Measurements from ENCODE around the gene PABPN1. TPM values are rescaled to one million over a fixed set of nuclear protein-coding genes. Genes with fewer than 3 reads are reported as not detected.
"Not testable (repeated sequence)": the region's sequence is repeated elsewhere in the genome, so short reads cannot be mapped to it uniquely, and the experiment has no call there.

The PABPN1 gene, protein sequence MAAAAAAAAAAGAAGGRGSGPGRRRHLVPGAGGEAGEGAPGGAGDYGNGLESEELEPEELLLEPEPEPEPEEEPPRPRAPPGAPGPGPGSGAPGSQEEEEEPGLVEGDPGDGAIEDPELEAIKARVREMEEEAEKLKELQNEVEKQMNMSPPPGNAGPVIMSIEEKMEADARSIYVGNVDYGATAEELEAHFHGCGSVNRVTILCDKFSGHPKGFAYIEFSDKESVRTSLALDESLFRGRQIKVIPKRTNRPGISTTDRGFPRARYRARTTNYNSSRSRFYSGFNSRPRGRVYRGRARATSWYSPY
- 100 to 1,000 TPM; 294 to 299 TPM for total RNA-seq

DNA sequence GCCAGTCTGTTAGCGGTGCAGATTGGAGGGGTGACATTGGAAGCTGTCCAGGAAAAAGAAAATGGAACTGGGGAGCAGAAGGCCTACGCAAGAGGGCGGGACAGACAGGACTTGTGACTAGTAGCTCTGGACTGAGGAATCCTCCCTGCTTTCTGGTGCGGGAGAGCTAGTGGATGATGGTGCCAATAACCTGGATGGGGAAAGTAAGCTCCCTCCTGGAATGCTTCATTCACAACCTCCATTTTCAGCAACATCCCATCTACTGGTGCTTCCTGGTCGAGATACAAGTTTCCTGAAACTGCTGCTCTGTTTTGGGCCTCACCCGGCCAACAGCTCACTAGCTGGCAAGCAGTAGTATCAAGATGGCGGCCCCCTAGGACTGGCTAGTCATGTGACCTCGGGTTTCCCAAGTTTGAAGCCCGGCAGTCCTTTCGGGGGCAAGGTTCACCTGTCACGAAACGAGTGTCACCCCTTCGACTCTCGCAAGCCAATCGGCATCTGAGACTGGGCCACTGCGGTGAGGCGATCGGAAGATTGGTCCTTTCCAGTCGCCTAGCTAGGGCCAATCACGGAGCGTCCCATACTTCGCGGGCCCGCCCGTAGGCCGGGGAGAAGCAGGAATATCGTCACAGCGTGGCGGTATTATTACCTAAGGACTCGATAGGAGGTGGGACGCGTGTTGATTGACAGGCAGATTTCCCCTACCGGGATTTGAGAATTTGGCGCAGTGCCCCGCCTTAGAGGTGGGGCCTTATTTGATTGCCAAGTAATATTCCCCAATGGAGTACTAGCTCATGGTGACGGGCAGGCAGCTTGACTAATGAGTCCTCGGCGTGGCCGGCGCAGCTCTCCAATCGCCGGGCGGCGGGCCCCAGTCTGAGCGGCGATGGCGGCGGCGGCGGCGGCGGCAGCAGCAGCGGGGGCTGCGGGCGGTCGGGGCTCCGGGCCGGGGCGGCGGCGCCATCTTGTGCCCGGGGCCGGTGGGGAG is at the start of gene PABPN1:
Gene PABPN1, plus strand, starts transcription at position 874 of the 988 bp plus-strand sequence. Its CDS starts 13 bp downstream, at position 887.
- POLR2A ChIA-PET = interaction anchor here (0.6 to 2.9 kb wide), 11 partner anchors 10 to 240 kb away, joined by 3 to 73 read pairs (median 7); partner anchors contain the start of genes ACIN1, BCL2L2, C14orf119 and HOMEZ

DNA sequence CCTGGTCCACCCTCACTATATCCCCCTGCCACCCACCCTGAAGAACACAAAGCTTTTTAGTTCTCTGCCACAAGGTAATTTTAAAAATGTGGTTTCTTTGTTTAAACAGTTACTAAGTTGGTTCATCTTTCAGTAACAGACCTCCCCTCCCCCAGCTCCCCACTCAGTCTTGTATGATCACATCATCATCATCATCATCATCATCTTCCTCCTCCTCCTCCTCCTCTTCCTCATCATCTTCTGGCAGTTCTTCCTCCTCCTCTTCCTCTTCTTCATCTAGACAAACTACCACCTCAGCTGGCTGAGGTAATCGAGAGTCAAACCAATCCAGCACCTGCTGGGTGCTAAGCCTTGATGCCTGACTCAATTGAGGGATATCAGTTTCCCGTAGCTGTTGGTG is 45.8 kb upstream of the PABPN1 start:
- ChIA-PET CTCF (interaction anchor here (0.8 kb wide), 1 partner anchor 19 kb away, joined by 5 read pairs; no protein-coding TSS in a partner anchor), POLR2A (no interaction called here)

More for the DNA sequence above, at the start of gene PABPN1:
- CTCF ChIA-PET = interaction anchor here (0.5 to 7.1 kb wide), 8 partner anchors 8 to 200 kb away, joined by 3 to 47 read pairs (median 5); partner anchors contain the start of genes HOMEZ and PPP1R3E

DNA sequence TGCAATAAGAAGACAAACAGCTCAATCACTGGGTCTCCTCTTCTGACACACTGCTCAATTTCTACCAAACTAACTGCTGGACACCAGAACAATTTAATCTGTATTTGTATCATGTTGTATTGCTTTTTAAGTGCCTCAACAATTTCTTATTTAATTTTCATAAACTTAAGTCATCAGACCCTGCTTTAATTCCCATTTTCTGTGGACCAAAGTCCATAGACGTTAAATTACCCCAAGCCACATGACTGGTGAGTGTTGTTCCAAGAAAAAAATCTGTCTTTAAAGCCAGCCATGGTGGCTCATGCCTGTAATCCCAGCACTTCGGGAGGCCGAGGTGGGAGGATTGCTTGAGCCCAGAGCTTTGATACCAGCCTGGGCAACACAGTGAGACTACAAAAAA is 44.1 kb upstream of the PABPN1 start:
- ChIA-PET CTCF (interaction anchor here (1.3 kb wide), 2 partner anchors 15 to 18 kb away, joined by 4 read pairs; no protein-coding TSS in a partner anchor), POLR2A (no interaction called here)

DNA sequence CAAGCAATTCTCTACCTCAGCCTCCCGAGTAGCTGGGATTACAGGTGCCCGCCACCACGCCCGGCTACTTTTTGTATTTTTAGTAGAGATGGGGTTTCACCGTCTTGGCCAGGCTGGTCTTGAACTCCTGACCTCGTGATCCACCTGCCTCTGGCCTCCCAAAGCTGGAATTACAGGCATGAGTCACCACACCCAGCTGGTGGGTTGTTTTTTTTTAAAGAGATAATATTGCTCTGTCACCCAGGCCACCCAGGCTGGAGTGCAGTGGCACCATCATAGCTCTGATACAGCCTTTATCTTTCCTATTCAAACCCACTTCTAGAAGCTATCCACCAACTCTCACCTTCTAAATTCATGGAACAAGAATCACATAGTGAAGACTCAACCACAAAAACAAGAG is 43.3 kb upstream of the PABPN1 start:
- POLR2A ChIA-PET = not testable (repeated sequence)

DNA sequence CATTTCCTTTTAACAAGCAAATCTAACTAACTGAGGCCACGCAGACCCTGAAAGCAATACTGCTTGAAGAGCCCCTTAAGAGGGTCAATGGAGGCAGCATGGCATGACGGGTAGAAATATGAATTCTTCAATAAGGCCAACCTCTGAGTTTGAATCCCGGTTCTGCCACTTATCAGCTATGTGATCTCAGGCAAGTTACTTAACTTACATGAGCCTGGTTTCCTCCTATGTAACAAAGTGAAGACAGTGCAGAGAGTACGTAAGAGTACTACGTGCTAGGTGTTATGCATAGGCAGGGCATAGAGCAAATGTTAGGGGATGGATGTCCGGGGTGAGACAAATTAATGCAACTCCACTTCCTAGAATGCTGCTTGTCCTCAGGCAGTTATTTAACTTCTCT is 40.0 kb upstream of the PABPN1 start:
- POLR2A ChIA-PET = no interaction called here
- CTCF ChIA-PET = no interaction called here

More for the DNA sequence above, 43.3 kb upstream of the PABPN1 start:
- CTCF ChIA-PET = not testable (repeated sequence)

DNA sequence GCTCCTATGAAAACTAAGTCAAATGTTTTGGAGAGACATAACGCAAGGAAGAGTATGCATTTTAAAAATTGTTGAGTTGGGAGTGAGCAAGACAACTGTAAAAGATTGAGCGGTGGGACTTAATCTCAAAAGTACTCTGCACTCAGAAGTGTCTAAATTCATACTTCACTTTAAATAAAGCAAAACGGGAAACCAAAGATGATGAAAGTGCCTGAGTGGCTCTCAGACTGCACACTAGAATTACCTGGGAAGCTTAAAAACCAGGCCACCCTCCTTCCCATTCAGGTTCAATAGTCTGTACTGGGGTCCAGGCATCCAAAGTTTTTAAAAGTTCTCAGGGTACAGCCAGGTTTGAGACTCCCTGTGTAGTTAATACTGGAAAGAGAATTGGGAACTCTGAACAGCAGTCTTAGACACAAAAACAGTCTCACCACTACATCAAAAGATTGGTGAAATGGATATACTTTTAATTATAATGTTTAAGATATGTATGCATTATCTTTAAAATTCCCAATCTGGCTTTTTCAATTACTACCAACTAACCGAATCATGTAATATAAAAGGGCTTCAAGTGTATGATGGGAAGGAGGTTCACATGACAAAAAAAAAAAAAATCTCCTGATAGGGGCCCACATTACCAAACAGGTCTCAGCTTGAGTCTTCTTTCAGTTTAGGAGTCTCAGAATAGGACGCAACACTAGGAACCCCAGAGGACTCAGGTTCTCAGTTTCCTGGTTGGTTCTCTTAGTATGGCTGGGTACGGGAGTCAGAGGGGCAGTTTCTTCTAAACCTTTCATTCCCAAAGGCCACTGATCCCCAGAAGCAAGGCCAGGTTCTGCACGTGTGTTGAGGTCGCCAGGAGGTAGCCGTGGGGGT is 36.4 kb upstream of the PABPN1 start:
- CTCF ChIA-PET = interaction anchor here (2.2 to 2.4 kb wide), 2 partner anchors 10 to 37 kb away, joined by 10 to 13 read pairs; partner anchors contain the start of gene PABPN1
- POLR2A ChIA-PET = interaction anchor here (0.7 to 2.3 kb wide), 5 partner anchors 17 to 997 kb away, joined by 3 to 19 read pairs (median 7); partner anchors contain the start of genes PABPN1, PPP1R3E and RNF212B

DNA sequence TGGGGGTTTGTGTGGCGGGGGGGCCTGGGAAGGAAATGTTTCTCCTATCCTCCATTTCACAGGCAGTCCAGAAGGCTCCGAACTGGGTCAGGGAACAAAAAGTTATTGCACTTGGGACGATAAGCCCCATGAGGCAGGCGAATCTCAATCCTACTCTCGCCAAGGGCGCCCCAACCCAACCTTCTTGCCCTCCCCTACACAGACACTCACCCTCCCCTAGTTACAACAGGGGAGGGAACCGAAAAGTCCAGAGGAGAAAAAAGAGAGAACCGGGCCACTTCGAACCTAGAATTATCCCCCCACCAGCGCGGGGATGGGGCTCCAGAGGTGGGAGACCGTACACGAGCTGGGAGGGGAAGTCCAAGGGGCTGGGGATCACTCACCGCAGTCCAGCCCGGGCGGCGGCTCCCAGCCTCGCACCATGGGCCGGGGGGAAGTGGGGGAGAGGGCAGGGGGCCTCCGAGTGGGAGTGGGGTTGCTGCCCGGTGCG is 35.7 kb upstream of the PABPN1 start:
- CTCF ChIA-PET = interaction anchor here (1.5 to 2.4 kb wide), 3 partner anchors 9 to 36 kb away, joined by 8 to 13 read pairs (median 10); partner anchors contain the start of gene PABPN1
- POLR2A ChIA-PET = interaction anchor here (0.7 to 2.3 kb wide), 4 partner anchors 16 to 998 kb away, joined by 4 to 19 read pairs (median 8); partner anchors contain the start of genes PABPN1 and RNF212B

DNA sequence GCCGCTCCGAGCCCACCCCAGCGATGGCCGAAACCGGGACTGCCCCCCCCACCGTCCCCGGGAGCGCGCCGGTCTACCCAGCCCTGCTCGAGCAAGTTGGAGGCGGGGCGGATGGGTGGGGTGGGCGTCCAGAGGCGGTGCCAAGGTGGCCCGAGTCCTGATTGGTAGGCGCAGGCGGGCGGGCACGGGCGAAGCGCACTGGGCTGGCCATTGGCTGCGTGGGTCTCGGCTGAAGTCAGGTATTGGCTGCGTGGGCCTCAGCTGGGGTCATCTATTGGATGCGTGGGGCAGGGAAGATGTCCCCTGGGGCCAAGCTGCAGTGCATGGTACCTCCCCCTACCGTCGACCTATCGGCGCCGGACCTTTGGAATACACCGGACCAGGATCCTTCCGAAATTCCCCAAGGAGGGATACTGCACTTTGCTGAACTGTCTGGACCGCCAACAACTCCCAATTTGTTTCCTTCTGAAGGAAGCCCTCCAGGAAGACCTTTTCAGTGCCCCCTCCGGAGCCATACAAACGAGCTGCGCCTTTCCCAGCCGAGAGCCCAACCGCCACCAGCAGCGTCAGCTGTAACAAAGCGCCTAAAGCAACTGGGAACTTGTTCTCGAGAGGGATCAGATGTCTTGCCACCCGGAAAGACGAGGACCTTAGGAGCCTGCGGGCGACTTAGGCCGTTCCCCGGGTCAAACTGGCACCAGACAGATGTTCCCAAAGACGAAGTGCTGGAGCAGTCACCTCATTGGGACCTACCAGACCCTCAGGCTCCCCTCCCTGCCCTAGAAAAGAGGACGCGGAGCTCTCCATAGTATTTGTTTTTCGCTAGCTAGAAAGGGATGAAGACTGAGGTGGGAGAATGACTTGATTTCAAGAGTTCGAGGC is 35.0 kb upstream of the PABPN1 start, which contains the start of gene HOMEZ:
Gene HOMEZ, minus strand, starts transcription at position 113 of the 882 bp plus-strand sequence. CDS start 180 bp downstream, outside the sequence.
- CTCF ChIA-PET = interaction anchor here (1.1 to 2.4 kb wide), 4 partner anchors 8 to 35 kb away, joined by 3 to 13 read pairs (median 9); partner anchors contain the start of gene PABPN1
- POLR2A ChIA-PET = interaction anchor here (0.5 to 2.3 kb wide), 8 partner anchors 8 to 998 kb away, joined by 3 to 19 read pairs (median 4); partner anchors contain the start of genes PABPN1 and PPP1R3E

DNA sequence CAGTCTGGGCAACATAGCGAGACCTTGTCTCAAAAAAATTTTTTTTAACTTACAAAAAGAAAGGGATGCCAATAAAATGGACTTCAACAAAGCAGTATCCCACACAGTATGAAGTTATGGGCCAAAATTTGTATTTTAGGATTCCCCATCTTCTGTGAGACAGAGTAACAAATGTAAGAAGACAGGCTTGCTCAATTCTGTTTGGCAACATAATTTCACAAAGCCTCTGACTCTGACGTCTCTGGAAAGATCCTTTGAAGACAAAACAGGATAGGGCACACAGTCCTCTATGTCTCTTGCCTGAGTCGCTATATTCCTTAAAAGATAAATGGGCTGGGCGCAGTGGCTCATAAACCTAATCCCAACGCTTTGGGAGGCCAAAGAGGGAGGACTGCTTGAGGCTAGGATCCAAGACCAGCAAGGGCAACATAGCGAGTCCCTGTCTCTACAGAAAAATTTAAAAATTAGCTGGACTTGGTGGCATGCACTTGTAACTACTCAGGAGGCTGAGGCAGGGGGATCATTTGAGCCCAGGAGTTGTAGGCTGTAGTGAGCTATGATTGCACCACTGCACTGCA is 34.3 kb upstream of the PABPN1 start:
- CTCF ChIA-PET = interaction anchor here (1.1 to 2.4 kb wide), 4 partner anchors 8 to 35 kb away, joined by 3 to 13 read pairs (median 9); partner anchors contain the start of gene PABPN1
- POLR2A ChIA-PET = interaction anchor here (0.5 to 2.3 kb wide), 6 partner anchors 8 to 280 kb away, joined by 3 to 19 read pairs (median 4); partner anchors contain the start of genes PABPN1 and PPP1R3E

DNA sequence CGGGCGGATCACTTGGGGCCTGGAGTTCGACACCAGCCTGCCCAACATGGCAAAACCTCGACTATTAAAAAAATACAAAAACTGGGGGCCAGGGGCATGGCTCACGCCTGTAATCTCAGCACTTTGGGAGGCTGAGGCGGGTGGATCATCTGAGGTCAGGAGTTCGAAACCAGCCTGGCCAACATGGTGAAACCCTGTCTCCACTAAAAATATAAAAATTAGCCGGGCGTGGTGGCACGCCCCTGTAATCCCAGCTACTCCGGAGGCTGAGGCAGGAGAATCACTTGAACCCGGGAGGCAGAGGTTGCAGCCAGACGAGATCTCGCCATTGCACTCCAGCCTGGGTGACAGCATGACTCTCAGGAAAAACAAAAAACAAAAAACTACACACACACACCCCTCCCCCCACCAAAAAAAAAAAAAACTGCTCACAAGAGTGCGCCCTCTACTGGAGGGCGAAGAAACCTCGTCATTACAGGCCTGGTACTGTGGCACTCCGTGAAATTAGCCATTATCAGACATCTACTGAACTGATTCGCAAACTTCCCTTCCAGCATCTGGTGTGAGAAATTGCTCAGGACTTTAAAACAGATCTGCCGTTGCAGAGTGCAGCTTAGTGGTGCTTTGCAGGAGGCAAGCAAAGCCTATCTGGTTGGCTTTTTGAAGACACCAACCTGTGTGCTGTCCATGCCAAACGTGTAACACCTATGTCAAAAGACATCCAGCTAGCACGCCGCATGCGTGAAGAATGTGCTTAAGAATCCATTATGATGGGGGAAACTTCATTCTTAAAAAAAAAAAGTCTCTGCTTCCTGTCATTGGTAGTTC is 26.3 kb upstream of the PABPN1 start:
- POLR2A ChIA-PET = interaction anchor here (0.5 to 2.0 kb wide), 3 partner anchors 8 to 31 kb away, joined by 5 to 8 read pairs (median 6); partner anchors contain the start of gene PABPN1

DNA sequence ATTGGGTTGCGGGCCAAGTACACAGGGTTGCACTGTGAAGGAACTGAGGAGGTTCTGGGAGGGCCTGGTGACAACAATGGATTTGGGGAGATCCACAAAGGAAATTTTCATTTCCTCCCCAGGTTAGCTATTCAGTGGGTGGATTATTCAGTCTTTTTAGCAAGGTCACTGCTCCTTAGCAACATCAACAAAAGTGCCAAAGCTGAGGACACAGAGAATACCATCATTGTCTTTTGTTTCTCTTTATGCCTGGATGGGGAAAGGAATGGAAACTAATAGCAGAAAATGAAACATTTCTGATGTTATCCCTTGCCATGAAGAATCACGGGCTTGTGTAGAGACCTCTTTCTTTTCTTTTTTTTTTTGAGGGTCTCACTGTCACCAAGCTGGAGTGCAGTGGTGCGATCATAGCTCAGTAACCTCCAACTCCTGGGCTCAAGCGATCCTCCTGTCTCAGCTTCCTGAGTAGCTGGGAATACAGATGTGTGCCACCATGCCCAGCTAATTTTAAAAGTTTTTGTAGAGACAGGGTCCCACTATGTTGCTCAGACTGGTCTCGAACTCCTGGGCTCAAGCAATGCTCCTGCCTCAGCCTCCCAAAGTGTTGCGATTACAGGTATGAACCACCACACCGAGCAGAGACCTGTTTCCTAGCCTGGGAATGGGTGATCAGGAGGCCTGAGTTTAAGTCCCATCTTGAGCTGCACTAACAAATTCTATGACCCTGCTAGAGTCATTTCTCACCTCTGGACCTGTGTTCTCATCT is 25.1 kb upstream of the PABPN1 start:
- CTCF ChIA-PET = interaction anchor here (0.9 to 1.2 kb wide), 3 partner anchors 10 to 175 kb away, joined by 3 to 4 read pairs (median 3); no protein-coding TSS in a partner anchor
- POLR2A ChIA-PET = interaction anchor here (2.0 kb wide), 1 partner anchor 25 kb away, joined by 8 read pairs; the partner anchor contains the start of gene PABPN1

More for the DNA sequence above, 26.3 kb upstream of the PABPN1 start:
- CTCF ChIA-PET = interaction anchor here (0.6 to 2.1 kb wide), 13 partner anchors 8 to 330 kb away, joined by 3 to 13 read pairs (median 3); partner anchors contain the start of genes HOMEZ, PABPN1 and SLC22A17

DNA sequence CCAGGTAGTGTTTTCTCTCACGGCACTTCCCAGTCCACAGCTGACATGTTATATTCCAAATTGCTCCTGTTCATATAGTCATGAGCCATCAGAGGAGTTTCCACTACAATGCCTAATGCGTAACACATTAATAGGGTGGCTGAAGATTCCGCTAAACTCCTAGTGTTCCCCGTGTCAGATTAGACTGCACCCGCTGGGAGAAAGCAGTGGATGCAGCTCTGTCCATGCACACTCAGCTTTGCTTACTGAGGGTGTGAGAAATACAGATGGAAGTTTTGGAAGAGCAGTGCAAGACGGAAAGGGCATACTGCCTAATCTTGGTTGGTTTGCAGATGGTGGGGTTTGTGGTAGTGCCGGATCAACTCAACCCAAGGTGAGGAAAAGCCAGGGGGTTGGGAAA is 24.2 kb upstream of the PABPN1 start:
- POLR2A ChIA-PET = interaction anchor here (2.0 kb wide), 1 partner anchor 24 kb away, joined by 8 read pairs; the partner anchor contains the start of gene PABPN1
- CTCF ChIA-PET = interaction anchor here (0.9 to 1.2 kb wide), 2 partner anchors 11 to 176 kb away, joined by 3 to 4 read pairs; no protein-coding TSS in a partner anchor

DNA sequence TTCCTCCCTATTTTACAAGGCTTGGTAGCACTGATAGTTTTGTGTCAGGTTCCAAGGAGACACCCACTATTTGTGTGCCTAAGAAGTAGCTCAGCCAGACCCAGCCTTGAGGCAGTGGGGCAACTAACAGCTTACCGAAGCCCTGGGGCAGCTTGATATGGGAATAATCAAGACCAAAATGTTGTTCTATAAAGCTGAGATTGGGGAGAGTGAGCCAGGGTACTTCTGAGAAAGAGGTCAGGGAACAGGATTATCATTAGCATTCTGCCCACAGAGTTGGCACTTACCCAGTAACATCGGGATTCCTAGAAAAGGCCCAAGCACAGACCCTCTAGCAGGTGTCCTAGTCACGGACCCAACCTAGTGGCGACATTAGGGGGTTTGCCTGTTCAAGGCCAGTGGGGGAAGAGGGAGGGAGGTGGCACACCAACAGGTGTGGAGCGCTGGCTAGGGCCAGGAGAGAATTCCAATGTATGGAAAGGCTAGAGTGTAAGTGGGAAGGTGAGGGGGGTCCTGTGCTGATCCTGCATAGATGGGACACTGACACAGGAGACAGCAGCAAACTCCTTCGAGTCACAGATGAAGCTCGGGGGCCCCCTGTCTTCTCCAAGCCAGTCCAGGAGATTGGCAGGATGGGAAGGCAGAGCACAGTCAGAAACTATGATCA is 23.5 kb upstream of the PABPN1 start:
- POLR2A ChIA-PET = no interaction called here
- CTCF ChIA-PET = no interaction called here

All from activated CD8-positive, alpha-beta memory T cell treated with anti-CD3 and anti-CD28 coated beads for 36 hours (primary cell).